K562 (cell line): ENCODE data around the gene GOLPH3L. TPM values are rescaled to one million over a fixed set of nuclear protein-coding genes. Genes with fewer than 3 reads are reported as not detected.

ENCODE experiments used
- ATF1 ChIP-seq, 2 experiments: fragments of 450-650 bp in 1 of 2; IDR thresholded peaks; 2 replicates each; pipeline ENCODE4 v1.6.1; 2016; ENCODE audit warnings: missing compliant biosample characterization in 1 of 2, missing genetic modification characterization in 1 of 2
- ATF4 ChIP-seq: fragments of 450-650 bp; formaldehyde crosslinking; IDR thresholded peaks from 2 replicates; pipeline ENCODE4 v1.4.0; 2022; ENCODE audit warnings: mild to moderate bottlenecking, moderate library complexity
- BACH1 ChIP-seq: fragments of 200-800 bp; sonication (Bioruptor generic); IDR thresholded peaks from 2 replicates; pipeline ENCODE4 v1.6.1; 2016; ENCODE audit warnings: missing genetic modification characterization, missing compliant biosample characterization
- CBFA2T3 ChIP-seq: fragments of 450-650 bp; IDR thresholded peaks from 2 replicates; pipeline ENCODE4 v1.6.1; 2017
- CC2D1A ChIP-seq: fragments of 450-650 bp; IDR thresholded peaks from 2 replicates; pipeline ENCODE4 v1.6.1; 2017; ENCODE audit warnings: mild to moderate bottlenecking
- CLOCK ChIP-seq: fragments of 250-450 bp; sonication (Bioruptor Pico); IDR thresholded peaks from 2 replicates; pipeline ENCODE4 v1.4.0; 2020; ENCODE audit warnings: mild to moderate bottlenecking, moderate library complexity, borderline replicate concordance
- CREBBP ChIP-seq: IDR thresholded peaks from one replicate; pipeline ENCODE4 v1.6.1; 2012; ENCODE audit warnings: low read depth, mild to moderate bottlenecking, control low read depth, inconsistent platforms, low read length
- CTBP1 ChIP-seq: fragments of 450-650 bp; IDR thresholded peaks from 2 replicates; pipeline ENCODE4 v1.6.1; 2016; ENCODE audit warnings: borderline replicate concordance
- FOXM1 ChIP-seq, 2 experiments: fragments of 450-650 bp in 1 of 2; sonication (generic) in 1 of 2; formaldehyde crosslinking in 1 of 2; IDR thresholded peaks; 2 replicates each; pipeline versions ENCODE4 v1.6.1 to v1.9.0; 2017 to 2022; ENCODE audit warnings: low read depth in 2 of 2, mild to moderate bottlenecking in 2 of 2, missing genetic modification reagents in 1 of 2, moderate library complexity in 1 of 2
- GABPB1 ChIP-seq: sonication (generic); formaldehyde crosslinking; IDR thresholded peaks from 2 replicates; pipeline ENCODE4 v1.8.0; 2022; ENCODE audit warnings: mild to moderate bottlenecking, missing genetic modification reagents
- PBX2 ChIP-seq, 2 experiments: IDR thresholded peaks in 1 of 2; conservative IDR thresholded peaks in 1 of 2; 2 replicates each; pipeline ENCODE4 v1.6.1; 2016; ENCODE audit warnings: low read depth in 2 of 2, mild to moderate bottlenecking in 1 of 2, missing compliant biosample characterization in 1 of 2, missing genetic modification characterization in 1 of 2, moderate library complexity in 1 of 2
- PHF8 ChIP-seq: fragments of 200-600 bp; sonication (generic); IDR thresholded peaks from 2 replicates; pipeline ENCODE4 v1.6.1; 2012; ENCODE audit warnings: mixed run types, mild to moderate bottlenecking, inconsistent platforms, low read length, moderate library complexity, borderline replicate concordance
- POLR2B ChIP-seq: fragments of 450-650 bp; IDR thresholded peaks from 2 replicates; pipeline ENCODE4 v1.6.1; 2018; ENCODE audit warnings: low read depth; ENCODE audit not compliant: partially characterized antibody
- RBBP5 ChIP-seq: fragments of 200-600 bp; sonication (generic); IDR thresholded peaks from 2 replicates; pipeline ENCODE4 v1.6.1; 2012; ENCODE audit warnings: borderline replicate concordance, mild to moderate bottlenecking, low read length, control low read depth, inconsistent platforms; ENCODE audit not compliant: insufficient read depth, poor library complexity, severe bottlenecking
- SMAD2 ChIP-seq: fragments of 150-350 bp; IDR thresholded peaks from 2 replicates; pipeline ENCODE4 v1.6.1; 2014; ENCODE audit warnings: low read depth, mild to moderate bottlenecking, low read length
- ZBTB17 ChIP-seq: fragments of 450-650 bp; formaldehyde crosslinking; IDR thresholded peaks from 2 replicates; pipeline ENCODE4 v1.4.0; 2020; ENCODE audit warnings: mild to moderate bottlenecking
- ZBTB7A ChIP-seq: IDR thresholded peaks from 2 replicates; pipeline ENCODE4 v1.6.1; 2011; ENCODE audit warnings: low read depth, mild to moderate bottlenecking, low read length, moderate library complexity, borderline replicate concordance; ENCODE audit not compliant: control insufficient read depth
- ZNF175 ChIP-seq: fragments of 200-800 bp; sonication (Bioruptor generic); IDR thresholded peaks from 2 replicates; pipeline ENCODE4 v1.6.1; 2016; ENCODE audit warnings: low read depth, mild to moderate bottlenecking, missing genetic modification characterization, missing compliant biosample characterization
- ZNF23 ChIP-seq: fragments of 250-450 bp; sonication (Bioruptor Pico); IDR thresholded peaks from 2 replicates; pipeline ENCODE4 v1.4.0; 2020; ENCODE audit warnings: mild to moderate bottlenecking
- ZNF57 ChIP-seq: fragments of 450-650 bp; formaldehyde crosslinking; IDR thresholded peaks from 2 replicates; pipeline ENCODE4 v1.4.0; 2020; ENCODE audit warnings: mild to moderate bottlenecking, moderate library complexity
- ZNF764 ChIP-seq: fragments of 250-450 bp; sonication (Bioruptor Pico); IDR thresholded peaks from 2 replicates; pipeline ENCODE4 v1.4.0; 2020; ENCODE audit warnings: low read depth, mild to moderate bottlenecking, moderate library complexity
- polyA plus RNA-seq, 8 experiments: library from polyadenylated mRNA; depleted of rRNA in 4 of 8; stranded (reverse) in 5 of 8; unstranded in 3 of 8; fragments of >200 nt; fragmentation: Nextera tagmentation in 2 of 8; fragmentation: Illumina TruSeq in 1 of 8; extraction: Ambion mirVana in 2 of 8; extraction: Trizol in 1 of 8; gene quantifications; 2 replicates each; pipeline versions ENCODE4 v1.2.1 to v1.2.3, GENCODE V29; 2011 to 2014; ENCODE audit warnings: inconsistent platforms in 1 of 8, missing spikeins in 1 of 8
- total RNA-seq, 7 experiments: library from RNA; depleted of rRNA in 6 of 7; stranded (reverse); fragments of >200 nt in 6 of 7; fragmentation: Illumina TruSeq in 2 of 7; extraction: Trizol in 2 of 7; gene quantifications; 2 replicates each; pipeline versions ENCODE4 v1.2.1 to v1.2.3, GENCODE V29; 2011 to 2021; ENCODE audit warnings: low replicate concordance in 1 of 7

GOLPH3L gene
- total and polyA plus RNA-seq, 9 of the 15 experiments (the other 6 are each of a cell fraction or from before 2014, with no cell fraction given) = 8.1 to 42.1 (median 21.6) TPM

- TF ChIP-seq ZBTB17 (CRISPR knock-in tag) (no peak), ZNF175 (no peak), CBFA2T3 (no peak), POLR2B (peak; percentile 85), PHF8 (peak; percentile 79; the same call in 1 of the 2 replicates), ZNF23 (no peak), RBBP5 (peak; percentile 69), ZBTB7A (peak; percentile 97), BACH1 (tag) (no peak), ZNF764 (no peak), PBX2 (CRISPR knock-in tag; IDR thresholded peaks at IDR 0.05; ENCODE audit: low read depth) (peak; percentile 98), PBX2 (tag; conservative IDR thresholded peaks at IDR 0.05; ENCODE audit: low read depth) (peak; percentile 100), ZNF57 (CRISPR knock-in tag) (no peak), CLOCK (CRISPR knock-in tag) (0 out of 2 replicates have a peak, but pooled peaks have one; percentile 31), SMAD2 (no peak), ATF1 (CRISPR knock-in tag; IDR thresholded peaks at IDR 0.05) (peak; percentile 67), ATF1 (tag; IDR thresholded peaks at IDR 0.05) (peak; percentile 99), FOXM1 (IDR thresholded peaks at IDR 0.05; ENCODE audit: low read depth) (peak; percentile 9; the same call in 1 of the 2 replicates), FOXM1 (CRISPR knock-in tag; IDR thresholded peaks at IDR 0.05; ENCODE audit: low read depth) (no peak), CREBBP (no peak), ATF4 (CRISPR knock-in tag) (no peak), GABPB1 (CRISPR knock-in tag) (peak; percentile 68; the same call in 1 of the 2 replicates), CC2D1A (no peak), CTBP1 (peak; percentile 53)
These were observed 67.6 kb downstream of the GOLPH3L start, which contains the start of gene ENSA (continued) for GRCh38 chr1:150629115-150629928.
